ENCODE data around the gene PDGFC.

Gene PDGFC

GRCh38 chr4:156732634-156733033 lies 239.0 kb downstream of the PDGFC start:
- no peak for DNase-seq

- no peak for DNase-seq
Observed at GRCh38 chr4:156729416-156729815, 242.2 kb downstream of the PDGFC start.

- DNase-seq: no peak
Observed at GRCh38 chr4:156725257-156725656, 246.3 kb downstream of the PDGFC start.

GRCh38 chr4:156723951-156724668 lies 247.5 kb downstream of the PDGFC start:
- no peak for DNase-seq

GRCh38 chr4:156718226-156718625 lies 253.4 kb downstream of the PDGFC start:
- no peak for DNase-seq

- no peak for DNase-seq
Observed at GRCh38 chr4:156711193-156711590, 260.4 kb downstream of the PDGFC start.
